Measurements from ENCODE around the gene SIK2. TPM values are rescaled to one million over a fixed set of nuclear protein-coding genes. Genes with fewer than 3 reads are reported as not detected.

The SIK2 gene
- total RNA-seq, 1 donor from 2014 or later, result 12.8 TPM

Other genes with a start within 250 kb of the SIK2 start
- gene POU2AF1, start 223.2 kb upstream of the SIK2 start, total RNA-seq, result not detected in 2 replicates
- not detected in 2 replicates for gene BTG4, start 90.1 kb upstream of the SIK2 start, total RNA-seq
- gene HOATZ, start 87.7 kb upstream of the SIK2 start, total RNA-seq, result not detected in 2 replicates
- gene LAYN, start 61.7 kb upstream of the SIK2 start, total RNA-seq, result 15.0 and 28.3 TPM in 2 replicates
- gene PPP2R1B, start 163.9 kb downstream of the SIK2 start, total RNA-seq, result 12.7 and 15.7 TPM in 2 replicates